ENCODE data around the gene ANKS1B. TPM values are rescaled to one million over a fixed set of nuclear protein-coding genes. Genes with fewer than 3 reads are reported as not detected.

ANKS1B gene
- total and polyA plus RNA-seq, 10 of the 15 experiments (the other 5 are each of a cell fraction or from before 2014, with no cell fraction given): 0.16 to 1.3 (median 0.82) TPM; not detected in 7

GRCh38 chr12:98797200-98797599 lies 1187.5 kb downstream of the ANKS1B start:
- no peaks in the 10 kb centered on the region for H3K36me3 ChIP-seq (ENCODE audit: control insufficient read depth in 2 of 2, insufficient read depth in 2 of 2, low read length in 1 of 2)
- 0 out of 4 replicates have a peak, but pooled peaks cover 0 to 2% of the 10 kb centered on the region in 2 experiments for H3K27me3 ChIP-seq (replicated peaks in 1 of 2; ENCODE audit: control insufficient read depth in 2 of 2, insufficient read depth in 2 of 2, low read length in 1 of 2)
- no peaks in the 10 kb centered on the region for H3K9me3 ChIP-seq (replicated peaks; ENCODE audit: control insufficient read depth, insufficient read depth, low read length)
- no peak overlapping the region for H3K9ac ChIP-seq (ENCODE audit: control insufficient read depth, insufficient read depth, low read length)
- WGBS (ENCODE audit: insufficient coverage, insufficient replicate concordance, low lambda C conversion rate, missing lambda C conversion rate): 17% methylated on average over 4 of the region's 4 CpGs
- ChIA-PET CTCF (interaction anchor here (0.7 kb wide), 1 partner anchor 77 kb away, joined by 4 read pairs; no protein-coding TSS in a partner anchor), RAD21 (ENCODE audit: unreplicated experiment) (no interaction called here), POLR2A (no interaction called here), SMC1A (ENCODE audit: uncharacterized antibody, unreplicated experiment) (interaction anchor here (1.2 to 1.7 kb wide), 2 partner anchors 8 to 43 kb away, joined by 3 to 5 read pairs; no protein-coding TSS in a partner anchor)
- H3K4me3 ChIP-seq: no peak overlapping the region
- H3K27ac ChIP-seq (ENCODE audit: control insufficient read depth, insufficient read depth): no peak overlapping the region
- H3K79me2 ChIP-seq (ENCODE audit: control insufficient read depth, insufficient read depth, low read length): no peaks in the 10 kb centered on the region
- H3K4me1 ChIP-seq (ENCODE audit: control insufficient read depth, insufficient read depth, low read length): no peaks in the 10 kb centered on the region
- intact Hi-C loops (cut with micrococcal nuclease; ENCODE audit: unreplicated experiment): no loop called here
- TF ChIP-seq NKRF (conservative IDR thresholded peaks at IDR 0.05) (no peak), NR2C2 (IDR thresholded peaks at IDR 0.05; ENCODE audit: borderline replicate concordance, control insufficient read depth, insufficient read length, low read depth) (no peak), ZNF207 (IDR thresholded peaks at IDR 0.05; ENCODE audit: borderline replicate concordance) (no peak)
- FAIRE-seq (no peak), DNase-seq (ENCODE audit: low read depth, low spot score) (no peak), ATAC-seq (no peak)
- no TSS peak for BruUV-seq (replicated peaks)
- H3K4me2 ChIP-seq (ENCODE audit: control insufficient read depth, insufficient read depth): no peak overlapping the region
- H4K20me1 ChIP-seq (ENCODE audit: control insufficient read depth, insufficient read depth): no peaks in the 10 kb centered on the region
- H2AFZ ChIP-seq (ENCODE audit: control insufficient read depth, low read depth, low read length): no peak overlapping the region
- in situ Hi-C loops (cut with MboI): no loop called here

- ChIA-PET SMC1A (ENCODE audit: uncharacterized antibody, unreplicated experiment) (interaction anchor here (1.2 to 1.7 kb wide), 2 partner anchors 9 to 43 kb away, joined by 3 to 5 read pairs; no protein-coding TSS in a partner anchor), RAD21 (ENCODE audit: unreplicated experiment) (no interaction called here), POLR2A (no interaction called here), CTCF (no interaction called here)
- 0 out of 4 replicates have a peak, but pooled peaks cover 0 to 2% of the 10 kb centered on the region in 2 experiments for H3K27me3 ChIP-seq (replicated peaks in 1 of 2; ENCODE audit: control insufficient read depth in 2 of 2, insufficient read depth in 2 of 2, low read length in 1 of 2)
- no peak for FAIRE-seq
- intact Hi-C loops (cut with micrococcal nuclease; ENCODE audit: unreplicated experiment) (no loop called here), in situ Hi-C loops (cut with MboI) (no loop called here)
- no peak overlapping the region for H3K9ac ChIP-seq (ENCODE audit: control insufficient read depth, insufficient read depth, low read length)
- no peak for ATAC-seq
- H4K20me1 ChIP-seq (ENCODE audit: control insufficient read depth, insufficient read depth): no peaks in the 10 kb centered on the region
- no peak for DNase-seq (ENCODE audit: low read depth, low spot score)
- no peak overlapping the region for H3K27ac ChIP-seq (ENCODE audit: control insufficient read depth, insufficient read depth)
- H3K9me3 ChIP-seq (replicated peaks; ENCODE audit: control insufficient read depth, insufficient read depth, low read length): no peaks in the 10 kb centered on the region
- H3K4me3 ChIP-seq: no peak overlapping the region
- no peaks in the 10 kb centered on the region for H3K4me1 ChIP-seq (ENCODE audit: control insufficient read depth, insufficient read depth, low read length)
- no TSS peak for BruUV-seq (replicated peaks)
- no peak overlapping the region for H3K4me2 ChIP-seq (ENCODE audit: control insufficient read depth, insufficient read depth)
- H3K79me2 ChIP-seq (ENCODE audit: control insufficient read depth, insufficient read depth, low read length): no peaks in the 10 kb centered on the region
- H2AFZ ChIP-seq (ENCODE audit: control insufficient read depth, low read depth, low read length): no peak overlapping the region
- WGBS (ENCODE audit: insufficient coverage, insufficient replicate concordance, low lambda C conversion rate, missing lambda C conversion rate): 86% methylated on average over 1 of the region's 1 CpG
- no peaks in the 10 kb centered on the region for H3K36me3 ChIP-seq (ENCODE audit: control insufficient read depth in 2 of 2, insufficient read depth in 2 of 2, low read length in 1 of 2)
- TF ChIP-seq SMAD1 (IDR thresholded peaks at IDR 0.05; ENCODE audit: low read depth, partially characterized antibody): no peak
- TF ChIP-seq BCLAF1 (IDR thresholded peaks at IDR 0.05): no peak
- no peak for TF ChIP-seq RCOR1 (conservative IDR thresholded peaks at IDR 0.05; ENCODE audit: low read depth, low read length)
- TF ChIP-seq KLF5 (IDR thresholded peaks at IDR 0.05; ENCODE audit: partially characterized antibody): no peak
- no peak for TF ChIP-seq NRF1 (conservative IDR thresholded peaks at IDR 0.05; ENCODE audit: low read depth, low read length)
- TF ChIP-seq GABPA (IDR thresholded peaks at IDR 0.05; ENCODE audit: low read depth): no peak
- TF ChIP-seq NFXL1 (IDR thresholded peaks at IDR 0.05; ENCODE audit: borderline replicate concordance): no peak
- no peak for TF ChIP-seq WRNIP1 (IDR thresholded peaks at IDR 0.05; ENCODE audit: borderline replicate concordance, low read depth, low read length)
These were observed 1188.0 kb downstream of the ANKS1B start for GRCh38 chr12:98796745-98797144.
